DND-41 (cell line): ENCODE results near the gene GCHFR.

Source experiments
- EZH2 ChIP-seq: IDR thresholded peaks from 3 replicates; pipeline ENCODE4 v1.6.1; 2012; ENCODE audit warnings: borderline replicate concordance, low read depth, mild to moderate bottlenecking, moderate library complexity, low read length, inconsistent platforms; ENCODE audit not compliant: severe bottlenecking
- TF ChIP-seq, protein P1 (sequence below): IDR thresholded peaks from 2 replicates; pipeline ENCODE4 v1.5.1; 2012; ENCODE audit warnings: borderline replicate concordance, low read length, moderate library complexity, mild to moderate bottlenecking; ENCODE audit not compliant: poor library complexity, severe bottlenecking; ENCODE audit errors: extremely low read depth

DNA sequence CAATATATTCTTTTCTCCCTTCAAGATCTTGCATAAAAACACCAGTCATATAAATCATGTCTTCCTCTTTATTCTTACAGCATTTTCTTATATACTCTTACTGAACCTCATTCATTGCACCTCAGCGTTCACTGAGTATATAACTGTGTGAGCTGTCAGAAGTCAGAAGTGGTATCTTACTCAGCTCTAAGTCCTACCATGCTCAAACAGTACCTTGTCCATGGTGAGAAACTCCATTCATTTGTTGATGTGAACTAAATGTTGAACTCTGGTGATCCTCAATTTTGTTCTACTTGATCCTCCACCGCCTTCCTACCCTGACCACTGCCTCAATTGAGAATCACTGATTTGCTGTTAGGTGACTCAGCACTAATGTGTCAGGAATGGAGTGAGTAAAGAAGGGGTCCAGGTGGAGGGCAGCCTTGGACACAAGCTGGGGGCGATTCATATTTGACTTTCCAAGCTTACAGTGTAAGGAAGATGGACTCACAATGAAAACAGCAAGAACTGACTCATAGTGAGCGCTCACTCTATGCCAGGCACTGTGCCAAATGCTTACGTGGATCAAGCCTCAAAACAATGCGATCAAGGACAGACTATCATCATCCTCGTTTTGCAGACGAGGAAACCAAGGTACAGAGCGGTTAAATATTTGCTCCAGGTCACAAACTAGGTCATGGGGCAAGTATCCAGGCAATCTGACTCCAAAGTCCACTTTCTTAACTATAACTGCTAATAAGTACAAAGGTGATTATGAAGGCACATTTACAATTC is 29.5 kb downstream of the GCHFR start:
- TF ChIP-seq, protein P1, sequence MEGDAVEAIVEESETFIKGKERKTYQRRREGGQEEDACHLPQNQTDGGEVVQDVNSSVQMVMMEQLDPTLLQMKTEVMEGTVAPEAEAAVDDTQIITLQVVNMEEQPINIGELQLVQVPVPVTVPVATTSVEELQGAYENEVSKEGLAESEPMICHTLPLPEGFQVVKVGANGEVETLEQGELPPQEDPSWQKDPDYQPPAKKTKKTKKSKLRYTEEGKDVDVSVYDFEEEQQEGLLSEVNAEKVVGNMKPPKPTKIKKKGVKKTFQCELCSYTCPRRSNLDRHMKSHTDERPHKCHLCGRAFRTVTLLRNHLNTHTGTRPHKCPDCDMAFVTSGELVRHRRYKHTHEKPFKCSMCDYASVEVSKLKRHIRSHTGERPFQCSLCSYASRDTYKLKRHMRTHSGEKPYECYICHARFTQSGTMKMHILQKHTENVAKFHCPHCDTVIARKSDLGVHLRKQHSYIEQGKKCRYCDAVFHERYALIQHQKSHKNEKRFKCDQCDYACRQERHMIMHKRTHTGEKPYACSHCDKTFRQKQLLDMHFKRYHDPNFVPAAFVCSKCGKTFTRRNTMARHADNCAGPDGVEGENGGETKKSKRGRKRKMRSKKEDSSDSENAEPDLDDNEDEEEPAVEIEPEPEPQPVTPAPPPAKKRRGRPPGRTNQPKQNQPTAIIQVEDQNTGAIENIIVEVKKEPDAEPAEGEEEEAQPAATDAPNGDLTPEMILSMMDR: no peak
- no peak for TF ChIP-seq EZH2
